Osteoblast (primary cell): ENCODE results near the gene USP12. TPM values are rescaled to one million over a fixed set of nuclear protein-coding genes. Genes with fewer than 3 reads are reported as not detected.

ENCODE experiments used
- DNase-seq: peaks from one replicate; pipeline ENCODE4 v3.0.0; 2011; ENCODE audit warnings: low spot score, mixed read lengths; ENCODE audit not compliant: insufficient read length; ENCODE audit errors: missing footprints
- H2AFZ ChIP-seq: 2 replicates; pipeline ENCODE4 v1.6.0; 2011; ENCODE audit warnings: mild to moderate bottlenecking, low read length
- H3K27ac ChIP-seq: 2 replicates; pipeline ENCODE4 v1.5.1; 2011; ENCODE audit warnings: mild to moderate bottlenecking, low read depth, low read length, moderate library complexity
- H3K27me3 ChIP-seq: 2 replicates; pipeline ENCODE4 v1.6.0; 2012; ENCODE audit warnings: mild to moderate bottlenecking, control low read depth, inconsistent platforms, low read length, moderate library complexity; ENCODE audit not compliant: insufficient read depth
- H3K36me3 ChIP-seq: 2 replicates; pipeline ENCODE4 v1.5.1; 2011; ENCODE audit warnings: mild to moderate bottlenecking, low read length, control low read depth, moderate library complexity; ENCODE audit not compliant: insufficient read depth
- H3K4me1 ChIP-seq: 2 replicates; pipeline ENCODE4 v1.5.1; 2011; ENCODE audit warnings: mild to moderate bottlenecking, low read length, control low read depth, moderate library complexity; ENCODE audit not compliant: insufficient read depth
- H3K4me2 ChIP-seq: 2 replicates; pipeline ENCODE4 v1.6.0; 2011; ENCODE audit warnings: mild to moderate bottlenecking, low read length; ENCODE audit not compliant: insufficient read depth
- H3K4me3 ChIP-seq: fragments of 200-600 bp; sonication (generic); 3 replicates; pipeline ENCODE4 v1.5.1; 2012; ENCODE audit warnings: mild to moderate bottlenecking, low read length, inconsistent platforms; ENCODE audit not compliant: insufficient read depth
- H3K79me2 ChIP-seq: 2 replicates; pipeline ENCODE4 v1.6.0; 2012; ENCODE audit warnings: mild to moderate bottlenecking, low read length, control low read depth, inconsistent platforms; ENCODE audit not compliant: insufficient read depth
- H3K9me3 ChIP-seq: 2 replicates; pipeline ENCODE4 v1.5.1; 2011; ENCODE audit warnings: low read depth, low read length, control low read depth
- H4K20me1 ChIP-seq: 2 replicates; pipeline ENCODE4 v1.6.0; 2012; ENCODE audit warnings: mild to moderate bottlenecking, low read length, control low read depth; ENCODE audit not compliant: insufficient read depth
- CTCF ChIP-seq: IDR thresholded peaks from 2 replicates; pipeline ENCODE4 v1.5.1; 2011; ENCODE audit warnings: mild to moderate bottlenecking, low read depth, low read length, moderate library complexity; ENCODE audit errors: extremely low read depth
- total RNA-seq: library from RNA; depleted of rRNA; stranded (reverse); fragments of >200 nt; gene quantifications from 2 replicates; pipeline ENCODE4 v1.2.3, GENCODE V29; 2012

Gene USP12
- total RNA-seq, 1 donor = 24.6 TPM

GRCh38 chr13:27053210-27053884, 118.3 kb downstream of the USP12 start:
- no peak for DNase-seq
- no peaks in the 10 kb centered on the region for H3K79me2 ChIP-seq
- H3K4me3 ChIP-seq = no peak overlapping the region
- peak overlapping the region; percentile 77 for H3K4me2 ChIP-seq
- H3K36me3 ChIP-seq = no peaks in the 10 kb centered on the region
- peaks cover 22% of the 10 kb centered on the region for H3K4me1 ChIP-seq
- H4K20me1 ChIP-seq = no peaks in the 10 kb centered on the region
- no peaks in the 10 kb centered on the region for H3K9me3 ChIP-seq
- H2AFZ ChIP-seq = no peak overlapping the region
- no peaks in the 10 kb centered on the region for H3K27me3 ChIP-seq
- peak overlapping the region; percentile 60 for H3K27ac ChIP-seq
- no peak for TF ChIP-seq CTCF

- Histone ChIP-seq H3K27ac (no peak overlapping the region), H3K9me3 (no peaks in the 10 kb centered on the region), H2AFZ (peak overlapping the region; percentile 9), H3K36me3 (no peaks in the 10 kb centered on the region), H3K4me1 (peaks cover 22% of the 10 kb centered on the region), H3K27me3 (no peaks in the 10 kb centered on the region), H3K79me2 (no peaks in the 10 kb centered on the region), H3K4me2 (no peak overlapping the region), H3K4me3 (no peak overlapping the region), H4K20me1 (no peaks in the 10 kb centered on the region)
- DNase-seq = no peak
- no peak for TF ChIP-seq CTCF
Measured at GRCh38 chr13:27052551-27053208, 118.9 kb downstream of the USP12 start.

GRCh38 chr13:27047081-27047480, 124.5 kb downstream of the USP12 start:
- Histone ChIP-seq H3K9me3 (no peaks in the 10 kb centered on the region), H3K36me3 (no peaks in the 10 kb centered on the region), H3K4me2 (no peak overlapping the region), H4K20me1 (no peaks in the 10 kb centered on the region), H3K27ac (no peak overlapping the region), H3K4me1 (peaks cover 10% of the 10 kb centered on the region), H3K4me3 (no peak overlapping the region), H3K27me3 (no peaks in the 10 kb centered on the region), H3K79me2 (no peaks in the 10 kb centered on the region), H2AFZ (no peak overlapping the region)
- TF ChIP-seq CTCF = no peak
- no peak for DNase-seq

GRCh38 chr13:27044837-27045570, 126.6 kb downstream of the USP12 start:
- Histone ChIP-seq H3K9me3 (no peaks in the 10 kb centered on the region), H3K4me2 (no peak overlapping the region), H3K27ac (no peak overlapping the region), H3K36me3 (no peaks in the 10 kb centered on the region), H4K20me1 (no peaks in the 10 kb centered on the region), H2AFZ (no peak overlapping the region), H3K4me3 (no peak overlapping the region), H3K79me2 (no peaks in the 10 kb centered on the region), H3K27me3 (no peaks in the 10 kb centered on the region), H3K4me1 (peaks cover 16% of the 10 kb centered on the region)
- TF ChIP-seq CTCF = no peak
- DNase-seq = no peak
